ENCODE data around the gene RIMBP2. TPM values are rescaled to one million over a fixed set of nuclear protein-coding genes. Genes with fewer than 3 reads are reported as not detected.

The RIMBP2 gene
- total RNA-seq, 1 donor from 2014 or later, result 0.27 TPM

DNA sequence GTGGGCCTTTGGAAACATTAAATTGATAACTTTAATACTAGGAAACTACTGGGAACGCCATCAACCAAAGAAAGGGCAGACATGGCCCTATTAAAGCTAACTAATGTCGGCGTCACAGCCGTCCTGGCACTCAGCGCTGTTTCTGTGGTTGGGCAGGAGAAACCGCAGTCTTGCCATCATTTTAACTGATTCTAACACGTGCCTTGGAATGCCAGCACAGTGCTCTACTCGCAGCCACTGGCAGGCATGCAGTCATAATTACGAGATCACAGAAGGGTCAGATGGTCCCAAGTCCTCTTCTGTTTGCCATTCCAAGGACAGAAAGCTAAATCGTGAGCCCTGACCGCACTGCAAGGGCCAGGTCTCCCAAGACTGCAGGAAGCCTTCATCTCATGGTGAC is 75.2 kb downstream of the RIMBP2 start:
- no peak for TF ChIP-seq CTCF (IDR thresholded peaks at IDR 0.05)
- ATAC-seq (no peak), DNase-seq (no peak)
- Histone ChIP-seq H3K4me3 (no peak overlapping the region), H3K27ac (no peak overlapping the region), H3K9me3 (no peaks in the 10 kb centered on the region), H3K27me3 (ENCODE audit: low read depth) (no peaks in the 10 kb centered on the region), H3K4me1 (no peaks in the 10 kb centered on the region), H3K36me3 (no peaks in the 10 kb centered on the region)
- intact Hi-C loops (cut with DNase I), result no loop called here

DNA sequence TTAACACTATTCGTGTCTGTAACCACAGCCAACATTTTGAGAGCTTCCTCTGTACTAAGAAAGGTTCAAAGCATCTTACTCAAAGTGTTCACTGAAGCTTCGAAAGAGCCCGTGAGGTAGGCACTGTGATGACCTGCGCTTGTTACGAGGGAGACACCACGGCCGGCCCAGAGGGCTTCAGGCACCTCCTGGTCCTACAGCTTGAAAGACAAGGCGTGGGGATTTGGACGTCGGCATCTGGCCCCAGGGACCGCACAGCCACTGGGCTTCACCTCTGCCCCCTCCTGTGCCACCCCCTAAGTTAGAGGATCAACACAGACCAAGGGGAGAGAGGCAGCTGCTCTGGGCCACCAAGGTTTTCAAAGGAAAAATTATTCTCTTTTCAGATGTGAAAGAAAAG is 75.6 kb downstream of the RIMBP2 start:
- Histone ChIP-seq H3K4me3 (no peak overlapping the region), H3K36me3 (no peaks in the 10 kb centered on the region), H3K27ac (no peak overlapping the region), H3K27me3 (ENCODE audit: low read depth) (no peaks in the 10 kb centered on the region), H3K4me1 (no peaks in the 10 kb centered on the region), H3K9me3 (no peaks in the 10 kb centered on the region)
- intact Hi-C loops (cut with DNase I), result no loop called here
- ATAC-seq (no peak), DNase-seq (no peak)
- TF ChIP-seq CTCF (IDR thresholded peaks at IDR 0.05), result no peak

GRCh38 chr12:130639476-130640424 is 76.3 kb downstream of the RIMBP2 start:
- ATAC-seq (no peak), DNase-seq (no peak)
- intact Hi-C loops (cut with DNase I), result no loop called here

DNA sequence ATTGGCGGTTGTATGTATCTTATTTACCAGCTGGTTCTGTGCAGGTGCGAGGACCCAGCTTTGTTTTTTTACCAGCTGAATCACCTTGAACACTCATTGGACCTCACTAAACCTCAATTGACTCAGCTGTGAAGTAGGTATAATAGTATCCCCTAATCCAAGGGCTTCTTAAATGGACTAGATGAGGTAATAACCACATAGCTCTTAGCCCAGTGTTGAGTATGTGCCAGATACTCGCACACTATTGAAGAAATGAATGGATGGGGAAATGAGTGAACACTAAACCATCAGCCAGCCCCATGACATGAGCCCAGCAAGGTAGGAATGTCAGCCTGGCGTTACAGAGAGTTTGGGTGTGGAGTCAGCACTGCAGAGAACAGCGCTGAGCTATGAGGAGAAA is 79.7 kb downstream of the RIMBP2 start:
- Histone ChIP-seq H3K36me3 (no peaks in the 10 kb centered on the region), H3K27ac (no peak overlapping the region), H3K27me3 (ENCODE audit: low read depth) (peaks cover 9% of the 10 kb centered on the region), H3K9me3 (no peaks in the 10 kb centered on the region), H3K4me3 (no peak overlapping the region), H3K4me1 (no peaks in the 10 kb centered on the region)
- no peak for TF ChIP-seq CTCF (IDR thresholded peaks at IDR 0.05)
- ATAC-seq (no peak), DNase-seq (no peak)
- intact Hi-C loops (cut with DNase I), result no loop called here

More at GRCh38 chr12:130639476-130640424, 76.3 kb downstream of the RIMBP2 start:
- Histone ChIP-seq H3K4me1 (no peaks in the 10 kb centered on the region), H3K27ac (no peak overlapping the region), H3K9me3 (no peaks in the 10 kb centered on the region), H3K4me3 (no peak overlapping the region), H3K36me3 (no peaks in the 10 kb centered on the region), H3K27me3 (ENCODE audit: low read depth) (no peaks in the 10 kb centered on the region)
- TF ChIP-seq CTCF (IDR thresholded peaks at IDR 0.05), result no peak

GRCh38 chr12:130634866-130635265 is 81.2 kb downstream of the RIMBP2 start:
- no peak for ATAC-seq
- H3K4me3 ChIP-seq, result no peak overlapping the region
- no peak for TF ChIP-seq CTCF (IDR thresholded peaks at IDR 0.05)

More at GRCh38 chr12:130634866-130635265, 81.2 kb downstream of the RIMBP2 start:
- no peaks in the 10 kb centered on the region for H3K4me1 ChIP-seq
- H3K9me3 ChIP-seq, result no peaks in the 10 kb centered on the region
- peaks cover 9% of the 10 kb centered on the region for H3K27me3 ChIP-seq (ENCODE audit: low read depth)
- no peaks in the 10 kb centered on the region for H3K36me3 ChIP-seq
- intact Hi-C loops (cut with DNase I), result no loop called here
- H3K27ac ChIP-seq, result no peak overlapping the region
- no peak for DNase-seq
